Right lobe of liver (tissue), 4 donors: ENCODE measurements around the gene RHBDL2.

Experiments
- CTCF ChIP-seq, 4 donors: fragments of 200-600 bp in 3 of 4; fragments of 450-650 bp in 1 of 4; IDR thresholded peaks; one replicate each; pipeline versions ENCODE4 v1.5.1 to v1.8.0; 2016 to 2022; ENCODE audit warnings: antibody characterized with exemption in 4 of 4, mild to moderate bottlenecking in 2 of 4
- POLR2A ChIP-seq: fragments of 450-650 bp; IDR thresholded peaks from one replicate; pipeline ENCODE4 v1.6.1; 2017; ENCODE audit warnings: antibody characterized with exemption, mild to moderate bottlenecking
- donor health status: DM: no; HTN: no; CAD: no.
- donor health status: DM: no; HTN: no; CAD: no.
- donor health status: DM: no; HTN: yes; CAD: no.

- TF ChIP-seq POLR2A (no peak), CTCF (IDR thresholded peaks at IDR 0.05) (no peak)
These were observed 2.8 kb downstream of the RHBDL2 start for GRCh38 chr1:38938722-38939260.
